Endothelial cell of umbilical vein (primary cell): ENCODE results near the gene CPSF3. TPM values are rescaled to one million over a fixed set of nuclear protein-coding genes. Genes with fewer than 3 reads are reported as not detected.

Experiments used
- BruUV-seq: library from RNA; stranded (reverse); fragments of 400-500 nt; replicated peaks from 2 replicates; lab custom pipeline; 2021; lab: Mats Ljungman, UMichigan
- CTCF ChIA-PET: fragments of 300-600, 350-600 bp; sonication (Branson Sonifier 250); formaldehyde crosslinking; loops from one replicate; lab custom pipeline; 2021; ENCODE audit warnings: antibody characterized with exemption, inconsistent platforms; lab: Charles Lee
- POLR2A ChIA-PET: fragments of 300-600, 350-600 bp; sonication (Branson Sonifier 250); formaldehyde crosslinking; loops from one replicate; lab custom pipeline; 2021; ENCODE audit warnings: antibody characterized with exemption, inconsistent platforms; lab: Charles Lee
- DNase-seq: peaks from one replicate; pipeline ENCODE4 v3.0.0-alpha.2; 2011; ENCODE audit warnings: low read depth, low spot score
- FAIRE-seq: peaks from 2 replicates; lab custom pipeline; 2011; peaks lifted over from hg19 to GRCh38; lab: Jason Lieb, UNC
- H2AFZ ChIP-seq: 2 replicates; pipeline ENCODE4 v1.6.0; 2012; ENCODE audit warnings: low read depth, low read length, control low read depth, inconsistent platforms
- H3K27ac ChIP-seq: 2 replicates; pipeline ENCODE4 v1.5.1; 2011; ENCODE audit warnings: low read depth, mild to moderate bottlenecking, control low read depth, low read length, moderate library complexity; ENCODE audit not compliant: insufficient read depth
- H3K27me3 ChIP-seq, 2 experiments: 2 replicates each; pipeline versions ENCODE4 v1.6.0 to v1.6.1; 2011; ENCODE audit warnings: low read length in 2 of 2, mixed read lengths in 1 of 2; ENCODE audit not compliant: control insufficient read depth in 2 of 2, insufficient read depth in 2 of 2
- H3K36me3 ChIP-seq, 2 experiments: 2 replicates in 1 of 2; 3 replicates in 1 of 2; pipeline ENCODE4 v1.5.1; 2011; ENCODE audit warnings: low read length in 2 of 2, mild to moderate bottlenecking in 1 of 2, moderate library complexity in 1 of 2; ENCODE audit not compliant: control insufficient read depth in 2 of 2, insufficient read depth in 2 of 2; ENCODE audit errors: extremely low read depth in 1 of 2
- H3K4me1 ChIP-seq: 3 replicates; pipeline ENCODE4 v1.5.1; 2011; ENCODE audit warnings: mild to moderate bottlenecking, low read length; ENCODE audit not compliant: control insufficient read depth, insufficient read depth; ENCODE audit errors: extremely low read depth
- H3K4me2 ChIP-seq: 2 replicates; pipeline ENCODE4 v1.6.1; 2011; ENCODE audit warnings: low read length, control low read depth, mixed read lengths; ENCODE audit not compliant: insufficient read depth
- H3K4me3 ChIP-seq, 3 experiments: fragments of 200-600 bp in 1 of 3; sonication (generic), shearing (Covaris generic) in 1 of 3; replicated peaks in 1 of 3; 2 replicates each; pipeline ENCODE4 v1.5.1; 2011 to 2016; ENCODE audit warnings: control low read depth in 3 of 3, low read length in 3 of 3, mild to moderate bottlenecking in 2 of 3, inconsistent platforms in 1 of 3, low read depth in 1 of 3, moderate library complexity in 1 of 3; ENCODE audit not compliant: insufficient read depth in 1 of 3
- H3K79me2 ChIP-seq: 2 replicates; pipeline ENCODE4 v1.6.0; 2012; ENCODE audit warnings: low read length, inconsistent platforms; ENCODE audit not compliant: control insufficient read depth, insufficient read depth
- H3K9ac ChIP-seq: replicated peaks from 2 replicates; pipeline ENCODE3; 2011; ENCODE audit warnings: low read length, control low read depth; ENCODE audit not compliant: insufficient read depth; ENCODE audit errors: extremely low read depth
- H3K9me1 ChIP-seq: replicated peaks from 3 replicates; pipeline ENCODE4 v1.6.0; 2011; ENCODE audit warnings: mild to moderate bottlenecking, low read length; ENCODE audit not compliant: control insufficient read depth, insufficient read depth; ENCODE audit errors: extremely low read depth
- H3K9me3 ChIP-seq: replicated peaks from 2 replicates; pipeline ENCODE4 v1.5.1; 2012; ENCODE audit warnings: low read length, inconsistent platforms; ENCODE audit not compliant: control insufficient read depth, insufficient read depth
- H4K20me1 ChIP-seq: replicated peaks from 2 replicates; pipeline ENCODE3; 2011; ENCODE audit warnings: mild to moderate bottlenecking, low read length; ENCODE audit not compliant: control insufficient read depth, insufficient read depth; ENCODE audit errors: extremely low read depth
- CTCF ChIP-seq, 2 donors: IDR thresholded peaks; 1 replicate in 1 of 2; 2 replicates in 1 of 2; pipeline ENCODE4 v1.5.1; 2011; ENCODE audit warnings: low read length in 2 of 2, mild to moderate bottlenecking in 2 of 2, moderate library complexity in 2 of 2, control low read depth in 1 of 2, inconsistent platforms in 1 of 2, low read depth in 1 of 2; ENCODE audit not compliant: insufficient read depth in 1 of 2; ENCODE audit errors: extremely low read depth in 1 of 2
- EZH2 ChIP-seq: IDR thresholded peaks from 2 replicates; pipeline ENCODE4 v1.6.1; 2012; ENCODE audit warnings: borderline replicate concordance, low read depth, mild to moderate bottlenecking, moderate library complexity, low read length, inconsistent platforms; ENCODE audit not compliant: severe bottlenecking
- FOS ChIP-seq: IDR thresholded peaks from 2 replicates; pipeline ENCODE4 v1.6.1; 2011; ENCODE audit warnings: mild to moderate bottlenecking, low read length, moderate library complexity, borderline replicate concordance; ENCODE audit not compliant: insufficient read depth
- GATA2 ChIP-seq: IDR thresholded peaks from 2 replicates; pipeline ENCODE4 v1.7.0; 2011; ENCODE audit warnings: low read depth, mild to moderate bottlenecking, moderate library complexity, mixed read lengths, low read length; ENCODE audit not compliant: insufficient read length, insufficient read depth
- JUN ChIP-seq: IDR thresholded peaks from 2 replicates; pipeline ENCODE4 v1.6.1; 2011; ENCODE audit warnings: borderline replicate concordance, low read depth; ENCODE audit not compliant: insufficient read length, insufficient read depth
- MYC ChIP-seq: IDR thresholded peaks from one replicate; pipeline ENCODE4 v1.6.1; 2011; ENCODE audit warnings: mild to moderate bottlenecking, low read depth, low read length
- POLR2A ChIP-seq: IDR thresholded peaks from 2 replicates; pipeline ENCODE4 v1.6.1; 2012; ENCODE audit warnings: low read depth, mild to moderate bottlenecking, control low read depth, low read length
- POLR2AphosphoS5 ChIP-seq: IDR thresholded peaks from 2 replicates; pipeline ENCODE4 v1.6.1; 2012; ENCODE audit warnings: low read depth, mild to moderate bottlenecking, control low read depth, low read length, moderate library complexity; ENCODE audit not compliant: insufficient read depth
- dilution Hi-C: fragments of 300-500 bp; cut with MboI; formaldehyde crosslinking; loops from one replicate; pipeline ENCODE4 v1.15.0; 2019; ENCODE audit warnings: low sequenced_read_pairs; ENCODE audit not compliant: extremely low pct_ligation_motif_present
- intact Hi-C: fragments of 100-400 bp; cut with micrococcal nuclease; formaldehyde crosslinking; loops from one replicate; pipeline ENCODE4 v1.10.0; 2022
- polyA plus RNA-seq, 4 experiments: library from polyadenylated mRNA; depleted of rRNA in 3 of 4; stranded (reverse) in 3 of 4; unstranded in 1 of 4; fragments of >200 nt; gene quantifications; 2 replicates each; pipeline versions ENCODE4 v1.2.1 to v1.2.3, GENCODE V29; 2011 to 2012; ENCODE audit warnings: missing spikeins in 1 of 4
- total RNA-seq: library from RNA; stranded (reverse); gene quantifications from 2 replicates; pipeline ENCODE4 v1.2.3, GENCODE V29; 2021
- TF ChIP-seq, protein P1 (sequence below): IDR thresholded peaks from 2 replicates; pipeline ENCODE4 v1.6.1; 2011; ENCODE audit not compliant: insufficient read depth, insufficient read length

The CPSF3 gene
- total and polyA plus RNA-seq, 2 donors (not counting 3 experiments of a cell fraction or from before 2014, with no cell fraction given) = 13.7 to 35.6 TPM

DNA sequence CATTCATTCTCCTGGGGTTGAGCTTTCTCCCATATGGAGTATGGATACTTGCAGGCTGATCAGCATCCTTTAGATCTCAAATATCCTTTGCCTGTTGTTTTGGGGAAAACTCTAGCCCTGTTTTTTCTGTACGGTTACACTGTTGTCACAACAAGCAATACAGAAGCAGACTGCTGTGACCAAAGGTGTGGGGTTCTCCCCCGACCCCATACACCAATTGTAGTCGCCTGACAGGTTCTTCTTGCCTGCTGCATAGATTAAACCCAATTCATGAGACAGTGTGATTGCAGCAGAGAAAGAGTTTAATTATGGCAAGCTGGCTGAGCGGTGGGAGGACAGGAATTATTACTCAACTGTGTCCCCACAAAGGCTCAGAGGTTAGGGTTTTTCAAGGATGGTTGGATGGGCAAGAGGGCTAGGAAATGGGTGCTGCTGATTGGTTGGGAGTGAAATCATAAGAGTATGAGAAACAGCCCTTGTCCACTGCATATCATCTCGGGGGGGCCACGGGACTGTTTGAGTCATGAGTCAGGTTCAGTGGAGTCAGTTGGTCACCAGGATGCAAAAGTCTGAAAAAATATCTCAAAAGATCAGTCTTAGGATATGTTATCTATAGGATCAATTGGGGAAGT, 40.7 kb upstream of the CPSF3 start:
- intact Hi-C loops (no loop called here), dilution Hi-C loops (no loop called here)
- Histone ChIP-seq H3K4me2 (no peak overlapping the region), H3K4me1 (peaks cover 9% of the 10 kb centered on the region), H3K27me3 (no peaks in the 10 kb centered on the region), H4K20me1 (no peaks in the 10 kb centered on the region), H3K36me3 (peaks cover 20 to 44% of the 10 kb centered on the region in 2 experiments), H3K27ac (no peak overlapping the region), H3K4me3 (no peak overlapping the region), H2AFZ (no peak overlapping the region), H3K9me3 (no peaks in the 10 kb centered on the region), H3K9me1 (no peaks in the 10 kb centered on the region), H3K79me2 (no peaks in the 10 kb centered on the region), H3K9ac (no peak overlapping the region)
- BruUV-seq = no TSS peak
- CTCF ChIA-PET = interaction anchor here (2.2 kb wide), 1 partner anchor 240 kb away, joined by 7 read pairs; no protein-coding TSS in a partner anchor
- FAIRE-seq (no peak), DNase-seq (no peak)
- TF ChIP-seq CTCF (IDR thresholded peaks at IDR 0.05; ENCODE audit: extremely low read depth in 1 of 2, insufficient read depth in 1 of 2, low read depth in 1 of 2, low read length in 2 of 2) (no peak), MYC (no peak), EZH2 (no peak), POLR2A (no peak), GATA2 (no peak), POLR2AphosphoS5 (no peak), FOS (no peak), JUN (no peak)
- TF ChIP-seq, protein P1, sequence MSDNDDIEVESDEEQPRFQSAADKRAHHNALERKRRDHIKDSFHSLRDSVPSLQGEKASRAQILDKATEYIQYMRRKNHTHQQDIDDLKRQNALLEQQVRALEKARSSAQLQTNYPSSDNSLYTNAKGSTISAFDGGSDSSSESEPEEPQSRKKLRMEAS = no peak
- POLR2A ChIA-PET = no interaction called here
